SHP77 (cell line): Measurements from ENCODE around the gene BTBD2.

Source experiments
- DNase-seq, 2 experiments: peaks; one replicate each; lab custom pipeline; 2025; lab: John Stamatoyannopoulos, UW

Gene BTBD2

DNA sequence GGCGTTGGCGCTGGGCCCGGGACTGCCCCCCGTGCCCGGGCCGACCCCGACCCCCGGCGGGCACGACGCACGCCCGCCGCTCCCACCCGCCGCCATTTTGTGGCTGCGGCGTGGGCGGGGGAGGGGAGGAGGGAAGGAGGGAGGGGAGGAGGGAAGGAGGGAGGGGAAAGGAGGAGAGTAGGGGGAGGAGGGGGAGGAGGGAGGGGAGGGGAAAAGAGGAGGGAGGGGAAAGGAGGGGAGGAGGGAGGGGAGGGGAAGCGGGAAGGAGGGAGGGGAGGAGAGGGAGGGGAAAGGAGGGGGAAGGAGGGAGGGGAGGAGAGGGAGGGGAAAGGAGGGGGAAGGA is at the start of gene BTBD2:
Gene BTBD2 (minus strand): TSS at position 107 of the 343 bp plus-strand sequence. CDS start 11 bp downstream, at position 96.
- DNase-seq = peak; percentile 40 to 41

DNA sequence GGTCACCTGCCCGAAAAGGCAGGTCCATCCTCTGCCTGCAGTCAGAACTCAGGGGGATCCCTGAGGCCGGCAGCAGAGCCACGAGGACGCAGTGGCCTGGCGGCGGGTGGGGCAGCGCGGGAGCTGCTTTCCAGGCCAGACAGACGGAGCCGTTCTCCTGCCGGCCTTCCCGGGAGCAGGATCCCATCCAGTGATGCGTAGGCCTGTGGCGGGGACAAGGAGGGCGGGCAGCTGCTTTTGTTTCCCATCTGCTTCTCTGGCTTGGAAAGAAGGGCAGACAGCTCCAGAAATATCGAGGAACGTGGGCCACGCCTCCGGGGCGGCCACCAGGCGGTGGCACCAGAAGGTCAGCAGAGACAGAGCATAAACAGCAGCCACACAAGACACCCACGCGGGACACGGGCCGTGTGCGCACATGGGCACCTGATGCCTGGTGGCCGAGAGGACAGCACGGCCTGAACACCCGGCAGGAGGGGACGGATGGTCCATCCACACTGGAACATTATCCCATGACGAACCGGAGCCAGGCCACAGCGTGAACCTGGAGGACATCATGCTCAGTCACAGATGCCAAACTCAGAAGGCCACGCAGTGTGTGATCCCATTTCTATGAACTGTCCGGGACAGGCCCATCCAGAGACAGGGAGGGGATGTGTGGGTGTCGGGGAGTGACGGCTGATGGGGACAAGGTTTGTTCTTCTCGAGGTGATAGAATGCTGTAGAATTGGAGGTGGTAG is 49.4 kb upstream of the BTBD2 start:
- DNase-seq = peak; percentile 44 to 56

DNA sequence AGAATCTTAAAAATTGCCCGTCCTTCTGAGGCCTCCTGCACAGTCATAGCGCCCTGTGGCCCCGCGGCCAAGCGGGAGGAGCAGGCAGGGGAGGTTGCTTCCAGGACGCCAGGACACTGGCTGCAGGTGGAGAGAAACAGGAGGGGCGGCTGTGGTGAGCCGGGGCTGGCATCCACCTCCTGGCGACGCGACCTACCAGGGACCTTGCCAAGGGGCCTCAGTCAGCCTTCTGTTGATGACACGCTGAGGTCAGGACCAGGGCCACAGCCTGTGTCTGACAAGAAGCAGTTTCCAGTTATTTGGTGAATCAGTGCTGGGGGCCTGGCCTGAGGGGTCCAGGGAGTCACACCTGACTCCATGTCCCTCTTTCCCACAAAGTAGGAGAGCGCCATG is 48.9 kb upstream of the BTBD2 start:
- peak in 1 of 2 experiments; percentile 32 for DNase-seq

DNA sequence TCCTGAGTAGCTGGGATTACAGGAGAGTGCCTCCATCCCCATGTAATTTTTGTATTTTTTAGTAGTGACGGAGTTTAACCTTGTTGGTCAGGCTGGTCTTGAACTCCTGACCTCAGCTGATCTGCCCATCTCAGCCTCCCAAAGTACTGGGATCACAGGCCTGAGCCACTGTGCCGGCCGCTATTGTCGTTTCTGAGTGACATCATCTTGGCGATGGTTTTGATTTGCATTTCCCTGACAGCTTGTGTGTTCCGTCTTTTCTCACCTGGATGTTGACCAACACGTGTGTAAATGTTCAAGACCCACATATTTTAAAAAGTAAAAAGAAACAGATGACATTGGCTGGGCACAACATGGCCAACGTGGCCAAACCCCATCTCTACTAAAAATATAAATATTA is 48.3 kb upstream of the BTBD2 start:
- no peak for DNase-seq

DNA sequence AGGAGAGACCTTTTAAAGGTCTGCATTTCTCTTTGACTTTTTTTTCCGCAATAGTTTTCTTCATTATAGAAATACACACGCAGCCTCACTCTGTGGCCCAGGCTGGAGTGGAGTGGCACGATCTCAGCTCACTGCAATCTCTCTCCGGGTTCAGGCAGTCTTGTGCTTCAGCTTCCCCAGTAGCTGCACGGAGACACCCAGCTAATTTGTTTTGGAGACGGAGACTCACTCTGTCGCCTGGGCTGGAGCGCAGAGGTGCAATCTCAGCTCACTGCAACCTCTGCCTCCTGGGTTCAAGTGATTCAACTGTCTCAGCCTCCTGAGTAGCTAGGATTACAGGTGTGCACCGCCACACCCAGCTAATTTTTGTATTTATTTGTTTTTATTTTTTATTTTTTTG is 47.3 kb upstream of the BTBD2 start:
- no peak for DNase-seq

DNA sequence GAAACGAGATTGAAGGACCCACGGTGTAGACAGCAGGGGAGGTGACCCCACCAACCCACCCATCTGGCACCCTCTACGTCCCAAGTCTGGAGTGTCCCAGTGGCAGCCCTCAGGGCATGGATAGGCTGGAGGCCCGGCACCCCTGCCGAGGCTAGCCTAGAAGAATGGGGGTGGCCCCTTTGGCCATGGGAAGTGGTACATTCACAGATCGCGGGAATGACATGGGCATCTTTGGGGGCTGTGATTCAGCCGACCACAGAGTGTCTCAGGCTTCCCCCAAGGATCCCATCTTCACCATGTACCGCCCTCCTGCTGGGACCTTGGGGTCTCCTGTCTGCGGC is 46.8 kb upstream of the BTBD2 start:
- DNase-seq = no peak

DNA sequence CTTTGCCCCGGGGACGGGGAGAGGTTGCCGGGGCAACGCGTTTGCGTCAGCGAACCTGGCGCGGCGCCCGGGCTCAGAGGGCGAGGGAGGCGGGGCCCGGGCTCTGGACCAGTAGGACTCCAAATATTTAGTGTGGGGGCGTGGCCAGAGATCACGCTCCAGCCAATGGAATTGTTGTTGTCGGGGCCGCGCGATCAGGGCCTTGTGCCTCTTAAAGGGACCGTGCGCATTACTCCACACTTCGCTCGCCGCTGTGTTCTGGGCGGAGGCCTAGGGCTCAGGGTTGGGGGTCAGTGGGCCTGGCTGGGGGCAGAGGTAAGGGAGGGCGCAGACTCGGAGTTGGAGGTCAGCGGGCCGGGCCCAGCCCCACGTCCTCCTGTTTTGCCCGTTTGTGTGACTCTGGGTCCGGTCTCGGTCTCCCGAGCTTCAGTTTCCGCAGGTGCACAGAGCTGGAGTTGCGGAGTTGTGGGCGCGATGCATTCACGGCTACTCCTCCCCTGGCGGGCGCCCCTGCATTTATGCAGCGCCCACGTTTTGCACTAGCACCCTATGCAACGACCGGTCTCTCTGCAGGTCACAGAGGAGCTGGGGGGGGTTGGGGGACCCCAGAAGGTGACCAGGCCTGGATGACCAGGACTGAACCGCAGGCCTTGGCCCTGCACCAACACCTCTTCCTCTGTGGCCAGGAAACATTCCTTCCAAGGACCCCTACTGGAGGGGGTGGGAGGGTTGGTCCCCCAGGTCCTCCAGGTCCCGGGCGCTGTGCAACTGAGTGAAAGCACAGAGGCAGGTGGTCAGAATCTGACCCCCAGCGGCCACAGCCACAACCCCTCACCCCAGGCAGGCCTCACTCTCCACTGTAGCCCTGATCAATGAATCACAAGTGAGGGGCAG is 46.2 kb upstream of the BTBD2 start:
- peak; percentile 98 to 99 for DNase-seq

DNA sequence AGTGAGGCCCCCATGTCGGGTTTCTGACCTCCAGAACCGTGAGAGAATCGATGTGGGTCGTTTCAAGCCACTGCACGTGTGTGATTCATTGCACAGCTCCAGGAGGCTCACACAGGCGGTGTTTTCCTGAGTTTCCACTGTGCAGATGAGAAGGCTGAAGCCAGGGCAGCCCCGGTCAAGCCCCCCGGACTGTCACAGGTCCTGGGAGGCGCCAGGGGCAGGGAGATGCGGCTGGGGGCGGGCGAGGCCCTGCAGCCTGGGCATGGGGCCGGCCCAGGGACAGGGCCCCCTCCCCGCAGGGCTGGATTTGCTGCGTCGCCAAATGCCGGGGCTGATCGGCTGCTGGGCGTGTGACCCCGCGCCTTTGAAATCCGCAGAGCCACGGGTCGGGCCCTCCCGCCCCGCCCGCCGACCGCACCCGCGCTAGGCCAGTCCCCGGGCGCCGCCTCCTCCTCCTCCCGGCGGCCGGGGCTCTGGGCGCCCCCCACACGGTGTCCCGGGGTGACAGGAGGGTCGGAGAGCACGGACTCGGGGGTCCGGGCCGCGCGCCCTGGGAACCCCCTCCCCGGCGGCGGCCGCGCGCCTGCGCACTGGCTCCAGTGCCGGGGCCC is 45.5 kb upstream of the BTBD2 start:
- peak in 1 of 2 experiments; percentile 33 for DNase-seq

DNA sequence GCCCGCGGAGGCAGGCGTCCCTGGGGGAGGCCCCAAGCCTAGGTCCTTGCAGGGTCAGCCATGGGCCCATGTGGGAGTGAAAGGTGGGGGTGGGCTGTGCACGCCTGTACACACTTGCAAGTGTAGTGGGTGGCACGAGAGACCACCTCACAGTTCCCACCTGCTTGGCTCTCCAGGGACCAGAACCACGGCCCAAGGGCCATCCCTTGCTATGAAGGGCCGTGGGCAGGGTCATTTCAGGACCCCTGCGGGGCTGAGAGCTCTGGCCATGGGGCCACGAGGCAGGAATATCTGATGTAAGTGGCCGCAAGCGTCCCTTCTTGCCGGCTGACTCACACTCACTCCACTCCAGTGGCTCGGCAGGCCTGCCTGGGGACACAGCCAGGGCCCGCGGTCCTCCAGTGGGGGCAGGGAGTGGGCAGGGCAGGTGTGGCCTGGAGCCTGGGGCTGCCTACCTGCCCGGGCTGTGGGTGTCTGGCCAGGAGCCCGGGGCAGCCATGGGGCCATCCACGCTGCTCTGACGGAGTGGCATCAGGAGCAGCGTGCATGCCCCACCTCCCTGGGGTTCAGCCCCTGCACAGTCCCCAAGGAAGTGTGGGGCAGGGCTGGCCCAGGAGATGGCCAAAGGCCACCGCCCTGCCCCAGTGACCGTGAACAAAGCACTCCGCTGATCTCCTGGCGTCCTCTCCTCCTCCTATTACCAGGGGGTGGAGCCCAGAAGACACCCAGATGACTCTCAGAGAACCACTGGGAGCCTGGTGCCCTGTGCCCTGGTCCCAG is 44.1 kb upstream of the BTBD2 start:
- peak; percentile 75 to 76 for DNase-seq

DNA sequence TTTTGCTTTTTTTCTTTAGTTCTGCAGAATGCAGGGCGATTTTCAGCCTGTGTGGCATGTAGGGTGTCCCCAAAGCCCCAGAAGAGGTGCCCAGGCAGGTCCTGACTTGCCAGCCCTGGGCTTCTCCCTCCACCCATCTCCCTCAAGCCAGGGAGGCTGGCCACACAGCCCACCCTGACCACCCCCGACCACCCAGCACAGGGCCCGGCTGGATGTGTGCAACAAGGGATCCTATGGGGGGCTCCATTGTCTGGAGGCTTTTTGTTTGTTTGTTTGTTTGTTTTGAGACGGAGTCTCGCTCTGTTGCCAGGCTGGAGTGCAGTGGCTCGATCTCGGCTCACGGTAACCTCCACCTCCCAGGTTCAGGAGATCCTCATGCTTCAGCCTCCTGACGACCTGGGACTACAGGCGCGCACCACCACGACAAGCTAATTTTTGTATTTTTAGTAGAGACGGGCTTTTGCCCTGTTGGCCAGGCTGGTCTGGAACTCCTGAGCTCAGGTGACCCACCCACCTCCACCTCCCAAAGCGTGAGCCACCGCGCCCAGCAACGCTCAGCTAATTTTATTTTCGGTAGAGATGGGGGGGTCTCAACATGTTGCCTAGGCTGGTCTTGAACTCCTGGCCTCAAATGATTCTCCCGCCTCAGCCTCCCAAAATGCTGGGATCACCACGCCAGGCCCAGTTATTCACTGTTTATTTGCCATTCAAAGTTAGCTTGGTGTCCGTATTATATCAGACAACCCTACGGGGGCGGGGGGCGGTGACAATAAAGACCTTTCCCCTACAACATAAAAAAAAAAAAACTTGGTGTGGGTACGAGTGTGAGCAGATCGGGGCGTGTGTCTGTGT is 43.3 kb upstream of the BTBD2 start:
- no peak for DNase-seq

DNA sequence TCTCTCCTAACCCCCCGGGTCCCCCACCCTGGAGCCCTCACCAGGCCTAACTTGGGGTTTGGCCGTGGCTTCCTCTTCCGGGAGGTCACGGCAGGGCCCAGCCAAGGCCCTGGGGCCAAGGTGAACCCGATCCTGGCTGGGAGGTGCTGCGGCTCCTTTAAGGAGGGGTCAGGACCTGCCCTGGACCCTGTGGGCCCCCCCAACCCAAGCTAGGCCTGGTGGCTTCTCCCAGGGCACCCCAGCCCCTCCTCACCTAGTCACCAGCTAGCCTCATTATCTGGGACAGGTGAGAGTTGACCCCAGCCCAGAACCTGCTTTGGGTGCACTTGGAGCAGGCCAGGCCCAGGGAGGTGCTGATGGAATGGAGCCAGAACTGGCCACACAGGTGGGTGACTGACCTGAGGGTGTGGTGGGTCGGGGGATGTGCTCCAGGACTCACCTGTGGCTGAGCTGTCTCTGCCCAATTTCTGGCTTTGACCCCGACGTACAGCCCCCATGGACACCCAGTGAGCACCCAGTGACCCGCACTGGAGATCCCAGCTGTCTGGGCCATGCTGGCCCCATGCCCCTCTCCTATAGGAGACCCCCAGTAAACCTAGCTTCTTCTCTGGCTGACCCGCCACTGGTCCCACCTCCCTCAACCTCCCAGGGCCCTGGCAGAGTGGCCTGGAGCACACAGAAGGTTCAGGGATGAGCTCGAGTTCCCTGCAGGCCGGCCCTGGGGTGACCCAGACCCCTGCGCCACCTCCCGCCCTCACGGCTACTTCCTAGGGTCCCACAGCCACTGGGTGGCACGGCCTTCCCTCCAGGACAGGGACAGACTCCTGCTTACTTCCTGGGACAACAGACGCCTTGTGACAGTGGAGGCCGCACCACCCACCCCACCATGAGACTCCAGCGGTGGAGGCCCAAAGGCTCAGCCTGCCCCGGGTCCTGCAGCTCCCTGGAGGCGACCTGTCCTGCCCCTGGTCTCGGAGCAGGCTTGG is 42.3 kb upstream of the BTBD2 start:
- DNase-seq = no peak

DNA sequence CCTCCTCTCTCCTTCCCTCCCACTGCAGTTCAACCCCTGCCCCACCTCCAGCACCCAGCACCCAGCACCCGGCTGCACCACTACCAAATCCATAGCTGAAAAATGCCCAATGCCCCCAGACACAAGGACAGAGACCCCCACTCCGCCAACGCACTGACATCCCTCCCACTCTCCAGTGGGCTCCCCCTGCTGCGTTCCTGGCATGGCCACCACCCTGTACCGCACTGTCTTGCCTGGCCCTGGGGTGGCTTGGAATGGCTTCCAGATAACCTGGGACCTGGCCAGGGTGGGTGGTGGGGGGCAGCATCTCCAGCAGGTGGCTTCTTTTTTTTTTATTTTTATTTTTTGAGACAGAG is 41.3 kb upstream of the BTBD2 start:
- no peak for DNase-seq

DNA sequence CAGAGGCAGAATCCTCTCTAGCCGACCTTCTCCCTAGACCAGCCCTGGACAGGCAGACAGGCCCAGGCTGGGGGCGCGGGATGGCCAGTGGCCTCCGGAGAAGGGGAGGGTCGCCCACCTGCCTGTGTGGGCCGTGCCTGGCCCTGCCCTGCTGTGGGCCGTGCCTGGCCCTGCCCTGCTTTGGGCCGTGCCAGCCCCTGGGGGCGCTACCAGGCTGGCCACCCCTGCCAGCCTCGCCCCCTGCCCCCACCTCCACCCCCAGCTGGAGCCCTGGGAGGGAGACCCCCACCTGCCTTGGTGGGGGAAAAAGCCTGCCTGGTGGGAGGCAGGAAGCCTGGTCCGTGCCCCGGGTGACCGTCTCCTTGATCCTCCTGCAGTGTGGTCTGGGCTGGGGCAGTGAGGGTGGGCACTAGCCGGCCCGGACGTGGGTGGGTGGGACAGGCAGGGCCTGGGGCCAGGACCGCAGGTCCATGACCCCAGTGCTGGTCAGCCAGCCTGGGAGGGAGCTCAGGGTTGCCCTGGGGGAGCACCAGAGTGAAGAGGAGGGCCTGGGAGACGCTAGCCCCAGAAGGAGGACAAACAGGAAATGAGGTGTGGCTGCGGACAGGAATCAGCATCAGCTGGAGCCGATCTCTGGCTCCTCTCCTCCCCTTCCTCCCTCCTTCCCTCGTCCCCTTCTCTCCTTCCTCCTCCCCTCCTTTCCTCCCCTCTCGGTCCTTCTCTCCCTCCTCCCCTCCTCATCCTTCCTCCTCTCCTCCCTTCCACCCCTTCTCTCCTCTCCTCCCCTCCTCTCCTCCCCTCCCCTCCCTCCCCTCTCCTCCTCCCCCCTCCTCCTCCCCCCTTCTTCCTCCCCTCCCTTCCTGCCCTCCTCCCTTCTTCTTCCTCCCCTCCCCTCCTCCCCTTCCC is 40.7 kb upstream of the BTBD2 start:
- DNase-seq = peak; percentile 20 to 49

DNA sequence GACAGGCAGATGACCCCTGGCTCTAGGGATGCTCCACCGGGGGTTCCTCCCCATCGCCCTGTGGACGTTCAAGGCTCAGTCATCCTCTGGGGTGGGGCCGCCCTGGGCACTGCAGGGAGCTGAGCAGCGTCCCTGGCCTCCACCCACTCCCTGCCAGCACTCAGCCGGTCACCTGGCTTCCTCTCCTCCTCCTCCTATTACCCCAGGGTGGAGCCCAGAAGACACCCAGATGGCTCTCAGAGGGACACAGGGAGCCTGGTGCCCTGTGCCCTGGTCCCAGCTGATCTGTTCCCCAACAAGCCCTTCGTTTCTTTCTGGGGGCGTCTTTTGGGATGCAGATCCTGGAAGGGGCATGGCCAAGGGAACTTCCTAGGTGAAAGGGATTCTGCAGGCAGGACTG is 39.2 kb upstream of the BTBD2 start:
- DNase-seq = no peak

DNA sequence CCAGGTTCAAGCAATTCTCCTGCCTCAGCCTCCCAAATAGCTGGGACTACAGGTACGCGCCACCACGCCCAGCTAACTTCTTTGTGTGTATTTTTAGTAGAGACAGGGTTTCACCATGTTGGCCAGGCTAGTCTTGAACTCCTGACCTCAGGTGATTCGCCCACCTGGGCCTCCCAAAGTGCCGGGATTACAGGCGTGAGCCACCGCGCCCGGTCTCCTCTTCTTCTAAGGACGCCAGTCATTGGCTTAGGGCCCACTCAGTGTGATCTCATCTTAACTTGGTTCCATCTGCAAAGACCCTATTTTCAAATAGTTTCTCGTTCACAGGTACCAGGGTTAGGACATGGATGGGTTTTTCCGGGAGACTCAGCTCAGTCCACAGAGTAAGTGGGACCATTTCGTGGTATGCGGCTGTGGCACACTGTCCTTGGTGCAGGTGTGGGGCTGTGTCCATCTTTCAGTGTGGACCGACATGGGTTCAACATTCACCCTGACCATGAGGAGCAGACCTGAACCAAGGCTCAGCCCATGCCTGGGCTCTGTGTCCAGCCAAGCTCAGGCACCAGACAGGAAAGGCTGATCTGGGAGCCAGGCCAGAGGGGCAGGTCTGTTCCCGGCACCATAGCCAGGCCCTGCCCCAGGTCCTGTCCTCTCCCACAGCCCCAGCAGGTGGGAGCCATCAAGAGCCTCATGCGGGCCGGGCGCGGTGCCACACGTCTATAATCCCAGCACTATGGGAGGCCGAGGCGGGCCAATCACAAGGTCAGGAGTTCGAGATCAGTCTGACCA is 38.3 kb upstream of the BTBD2 start:
- no peak for DNase-seq

DNA sequence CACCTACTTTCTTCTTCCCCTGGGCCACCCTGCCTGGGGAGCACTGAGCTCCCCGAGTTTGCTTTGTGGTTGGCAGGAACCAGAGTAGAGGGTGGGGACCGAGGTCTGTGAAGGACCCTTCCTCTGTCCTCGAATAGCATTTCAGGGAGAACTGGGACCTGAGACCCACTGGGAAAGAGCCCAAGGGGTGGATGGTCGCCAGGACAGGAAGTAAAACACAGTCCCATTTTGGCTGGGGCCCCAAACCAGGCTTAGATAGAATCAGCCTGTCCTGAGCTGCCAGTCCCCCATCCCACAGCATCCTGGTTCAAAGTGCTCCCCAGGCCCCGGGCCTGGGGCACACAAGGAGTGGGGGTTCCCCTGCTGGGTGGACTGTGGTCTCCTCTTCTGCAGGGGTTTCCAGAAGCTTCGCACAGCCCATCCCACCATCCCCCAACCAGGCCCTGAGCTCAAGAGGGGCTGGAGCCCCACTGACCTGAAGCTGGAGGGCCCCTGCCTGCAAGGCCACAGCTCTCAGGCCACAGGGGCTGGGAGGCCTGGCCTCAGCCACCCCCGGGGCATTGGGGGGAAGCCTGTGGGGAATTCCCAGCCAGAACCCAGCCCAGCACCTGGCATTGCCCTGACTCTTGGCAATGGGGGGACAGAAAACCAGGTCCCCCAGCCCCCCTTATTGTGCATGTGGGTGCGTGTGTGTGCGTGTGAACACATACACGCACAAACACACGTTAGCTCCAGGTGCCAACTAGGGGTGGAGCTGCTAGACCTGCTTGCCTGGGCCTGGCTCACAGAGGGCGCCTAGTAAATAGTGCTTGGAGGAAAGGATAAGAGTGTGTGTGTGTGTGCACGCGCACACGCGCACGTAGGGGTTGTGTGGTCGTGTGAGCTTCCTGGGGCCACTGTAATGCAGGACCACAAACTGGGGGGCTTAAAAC is 36.5 kb upstream of the BTBD2 start:
- no peak for DNase-seq
